HG03196 (cell line): ENCODE results near the gene RASGRP2.

Experiments
- ATAC-seq: cut with Tn5 transposase; IDR thresholded peaks from one replicate; pipeline ENCODE4 v1.9.1; 2021; ENCODE audit not compliant: unreplicated experiment

The RASGRP2 gene

GRCh38 chr11:64771861-64772260 is 27.9 kb upstream of the RASGRP2 start:
- no peak for ATAC-seq

DNA sequence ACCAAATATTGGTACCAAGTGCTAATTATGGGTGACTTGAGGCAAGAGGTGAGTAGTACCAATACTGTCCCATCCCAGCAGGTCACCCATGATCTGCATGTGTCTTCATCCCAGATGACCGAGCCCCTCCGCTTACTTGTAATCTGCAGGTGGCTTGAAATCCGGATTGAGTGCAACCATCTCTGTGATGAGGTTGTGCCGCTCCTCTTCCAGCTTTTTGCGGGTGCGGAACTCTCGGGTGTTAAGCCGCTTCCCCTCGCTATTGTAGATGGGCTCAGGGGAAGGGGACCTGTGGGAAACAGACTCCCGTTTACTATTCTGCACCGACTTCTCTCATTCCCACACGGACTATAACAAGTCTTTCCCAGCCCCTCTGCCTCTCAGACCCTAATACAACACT is 26.2 kb upstream of the RASGRP2 start:
- no peak for ATAC-seq

DNA sequence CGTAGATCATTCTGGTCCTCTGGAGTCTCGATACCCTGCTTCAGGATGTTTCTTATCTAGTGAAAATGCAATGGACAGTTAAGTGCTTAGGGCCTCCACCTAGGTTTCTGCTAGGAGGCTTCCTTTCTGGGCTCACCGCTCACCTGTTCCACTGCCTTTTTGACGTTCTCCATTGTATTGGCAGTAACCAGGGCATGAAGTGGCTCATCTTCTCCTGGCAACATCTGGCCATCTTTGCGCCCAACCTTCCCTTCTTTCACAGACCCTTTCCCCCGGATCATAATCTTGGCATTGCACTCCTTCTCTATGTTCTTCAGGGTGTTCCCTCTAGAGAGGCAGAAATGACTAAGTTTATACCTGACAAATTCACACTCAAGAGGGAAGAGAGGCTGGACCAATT is 25.3 kb upstream of the RASGRP2 start:
- ATAC-seq: no peak

DNA sequence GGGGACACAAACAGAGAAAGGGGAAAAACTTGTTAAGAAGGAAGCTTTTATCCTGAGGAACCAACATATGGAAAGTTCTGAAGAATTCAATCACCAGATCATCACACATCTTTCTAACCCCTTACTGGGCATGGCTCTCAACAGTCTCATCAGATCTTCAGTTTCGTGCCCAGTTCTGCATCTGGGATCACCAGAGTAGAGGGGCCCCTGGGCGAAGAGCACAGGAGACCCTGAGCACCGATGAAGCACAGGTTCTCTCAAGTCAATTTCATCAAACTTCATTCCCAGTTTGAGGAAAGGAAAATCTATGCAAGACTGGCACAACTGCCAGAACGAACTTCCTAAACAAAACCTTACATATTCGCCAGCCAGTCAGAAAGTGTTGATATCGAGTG is 24.4 kb upstream of the RASGRP2 start:
- no peak for ATAC-seq

- ATAC-seq: no peak
Measured at GRCh38 chr11:64767344-64768299, 23.7 kb upstream of the RASGRP2 start.

- ATAC-seq: no peak
Measured at GRCh38 chr11:64766881-64767280, 22.9 kb upstream of the RASGRP2 start.

DNA sequence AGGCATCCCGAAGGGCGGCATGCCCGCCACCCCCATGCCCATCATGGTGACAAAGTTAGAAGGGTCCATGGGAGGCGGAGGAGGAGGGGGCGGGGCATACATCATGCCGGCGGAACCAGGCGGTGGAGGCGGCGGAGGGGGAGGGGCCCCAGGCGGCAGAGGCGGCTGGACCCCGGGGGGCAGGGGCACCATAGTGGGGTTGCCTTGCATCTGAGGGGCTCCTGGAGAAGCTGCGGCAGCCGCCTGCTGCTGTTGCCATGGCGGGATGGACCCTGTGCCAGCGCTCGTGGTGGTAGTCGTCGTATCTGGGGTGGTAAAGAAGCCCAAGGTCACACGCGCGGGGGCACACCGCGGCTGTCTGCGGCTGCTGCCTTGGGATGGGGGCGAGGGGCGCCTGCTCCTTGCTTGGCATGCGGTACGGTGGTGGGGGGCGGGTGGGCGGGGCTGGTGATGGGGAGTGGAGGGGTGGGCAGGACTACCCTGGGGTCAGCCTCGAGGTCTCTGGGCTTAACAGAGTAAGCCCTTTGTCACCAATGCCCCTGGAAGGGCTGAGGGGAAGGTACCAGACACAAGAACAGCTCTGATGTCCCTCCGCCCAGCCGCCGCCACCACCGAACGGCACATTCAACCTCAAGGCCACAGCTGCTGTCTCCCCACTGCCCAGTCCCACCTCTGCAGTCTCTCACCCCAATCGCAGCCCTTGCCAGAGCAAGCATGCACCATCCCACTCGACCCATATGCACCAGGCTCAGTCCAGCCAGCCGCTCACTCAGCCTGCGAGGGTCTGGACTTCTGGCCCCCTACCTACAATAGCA is 22.1 kb upstream of the RASGRP2 start:
- ATAC-seq: no peak

- no peak for ATAC-seq
Measured at GRCh38 chr11:64765291-64765850, 21.4 kb upstream of the RASGRP2 start.

- no peak for ATAC-seq
Measured at GRCh38 chr11:64764753-64765152, 20.8 kb upstream of the RASGRP2 start.

DNA sequence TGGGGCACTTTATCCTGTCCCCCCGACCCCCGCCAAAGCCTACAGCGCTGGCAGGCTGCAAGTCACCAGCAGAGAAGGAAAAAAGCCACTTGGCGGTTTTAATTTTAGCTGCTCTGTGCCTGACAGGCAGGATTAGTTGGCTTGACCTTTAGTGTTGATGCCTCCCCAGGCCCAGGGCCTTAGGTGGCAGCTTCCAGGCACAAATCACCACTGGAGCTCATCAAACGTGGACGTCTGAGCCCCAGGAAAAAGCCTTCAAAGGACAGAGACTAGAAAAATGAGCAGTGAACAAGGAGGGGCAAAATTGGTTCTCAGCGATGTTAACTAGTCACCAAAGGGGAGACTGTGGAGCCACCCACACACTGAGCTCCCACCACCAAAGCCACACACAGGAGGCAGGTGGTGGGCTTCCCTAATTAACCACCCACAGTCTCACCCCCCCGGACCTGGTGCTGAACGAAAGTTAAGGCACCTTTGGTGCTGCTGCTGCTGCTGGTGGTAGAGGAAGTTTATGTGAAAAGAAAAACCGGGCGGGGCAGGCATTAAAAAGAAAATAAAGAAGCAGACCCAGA is 20.2 kb upstream of the RASGRP2 start:
- no peak for ATAC-seq

DNA sequence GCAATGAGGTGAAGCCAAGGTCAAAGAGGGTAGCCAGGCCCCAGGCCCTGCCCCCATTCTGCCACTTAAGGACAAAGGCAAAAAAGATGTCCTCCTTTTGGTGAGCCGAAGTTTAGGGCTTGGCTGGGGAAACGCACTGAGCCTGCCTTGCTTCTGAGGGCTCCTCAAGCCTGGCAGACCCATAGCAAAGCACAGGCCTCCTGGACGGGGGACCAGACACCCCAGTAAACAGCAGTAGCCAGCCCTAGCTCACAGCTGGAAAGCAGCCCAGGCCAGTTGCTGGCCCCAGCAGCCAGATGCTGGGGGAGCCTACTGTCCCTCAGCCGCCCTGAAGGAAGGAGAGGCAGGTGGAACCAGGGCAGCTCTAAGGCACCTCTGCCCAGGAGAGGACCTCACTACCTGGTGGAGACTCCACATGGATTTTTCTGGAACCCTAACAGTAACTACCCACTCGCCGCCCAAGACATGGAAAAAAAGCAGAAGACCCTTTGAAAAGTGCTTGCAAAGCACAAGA is 19.6 kb upstream of the RASGRP2 start:
- no peak for ATAC-seq

DNA sequence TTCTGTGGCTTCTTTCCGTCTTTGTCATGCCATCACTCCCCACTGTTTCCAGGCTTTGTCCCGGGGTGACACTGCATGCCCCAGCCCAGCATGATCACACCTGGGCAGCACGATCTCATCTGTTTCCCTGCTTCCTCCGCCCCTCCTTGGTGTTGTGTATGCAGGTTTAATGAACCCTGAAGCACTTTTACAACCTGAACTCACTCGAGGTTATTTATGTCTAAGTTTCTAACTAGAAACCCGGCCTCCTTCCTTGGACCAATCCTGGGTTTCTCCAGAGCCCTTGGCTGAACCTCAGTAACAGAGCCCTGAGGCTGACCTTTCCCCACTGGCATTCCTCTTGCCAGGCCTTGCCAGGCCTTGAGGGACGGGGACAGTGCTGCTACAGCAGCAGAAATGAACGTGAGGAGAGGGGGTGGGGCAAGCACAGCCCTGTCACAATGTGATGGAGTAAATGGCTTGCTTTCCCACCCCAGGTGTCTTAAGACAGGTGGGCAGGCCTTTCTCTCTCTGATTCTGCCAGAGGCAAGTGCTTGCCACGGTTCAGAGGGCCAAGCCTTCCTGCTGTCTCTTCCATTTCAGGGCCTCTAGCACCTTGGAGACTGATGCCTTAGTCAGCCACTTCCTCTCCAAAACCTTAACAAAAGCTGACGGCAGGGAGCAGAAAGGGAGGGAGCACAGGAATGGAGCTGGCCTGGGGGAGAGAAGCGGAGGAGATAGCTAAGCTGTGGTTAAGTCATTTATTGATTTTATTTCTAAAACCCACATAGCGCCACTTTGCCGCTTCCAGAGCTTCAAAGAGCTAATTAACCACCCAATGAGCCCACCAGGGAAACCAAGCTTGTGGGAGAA is 19.0 kb upstream of the RASGRP2 start:
- ATAC-seq: no peak

- no peak for ATAC-seq
Measured at GRCh38 chr11:64762277-64762673, 18.3 kb upstream of the RASGRP2 start.

- no peak for ATAC-seq
Measured at GRCh38 chr11:64760759-64761420, 16.9 kb upstream of the RASGRP2 start.

DNA sequence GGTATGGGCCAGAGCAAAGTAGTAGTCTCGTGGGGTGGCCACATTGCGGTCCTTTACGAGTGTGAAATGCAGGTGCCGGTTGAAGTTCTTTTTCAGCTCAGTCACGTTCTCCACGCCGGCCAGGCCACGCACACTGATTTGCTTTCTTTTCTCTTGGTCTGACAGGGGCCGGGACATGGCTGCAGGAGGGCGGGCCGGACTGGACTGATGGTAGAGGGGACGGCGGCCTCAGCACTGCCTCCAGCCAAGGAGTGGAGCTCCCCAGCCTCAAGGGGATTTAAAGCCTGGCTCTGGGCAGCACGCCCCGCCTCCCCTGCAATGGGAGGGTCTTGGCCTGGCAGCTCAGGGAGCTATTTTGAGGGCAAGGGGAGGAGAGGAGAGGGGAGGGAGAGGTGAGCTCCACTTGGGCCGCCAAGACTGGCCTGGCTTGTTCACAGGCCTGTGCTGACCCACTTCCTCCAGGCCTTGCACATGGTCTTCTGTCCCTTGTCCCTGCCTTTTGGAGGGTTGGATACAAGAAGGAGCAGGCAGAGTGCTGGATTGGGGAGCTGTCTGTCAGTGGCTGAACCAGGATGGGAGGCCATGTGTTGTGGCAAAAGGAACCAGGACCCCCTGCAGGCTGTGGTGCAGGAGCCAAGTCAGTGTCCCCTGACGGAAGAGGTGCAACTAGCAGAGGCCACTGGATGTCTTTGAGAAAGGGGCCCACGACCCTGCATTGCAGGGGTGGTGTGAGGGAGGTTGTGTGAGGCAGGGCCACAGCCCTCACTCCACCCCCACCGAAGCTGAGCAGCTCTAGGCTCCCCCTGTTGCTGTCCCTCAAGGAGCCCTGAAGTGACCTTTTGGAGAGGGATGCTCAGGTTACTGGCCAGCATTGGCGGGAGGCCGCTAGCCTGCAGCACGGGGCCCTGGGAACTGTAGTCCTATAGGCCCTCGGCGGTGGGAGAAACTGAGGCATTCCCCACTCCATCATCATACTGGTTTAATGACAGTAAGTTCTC is 16.1 kb upstream of the RASGRP2 start, which contains the start of gene PYGM:
Gene PYGM (minus strand): TSS at position 253 of the 998 bp plus-strand sequence. CDS start 76 bp downstream, at position 177.
- ATAC-seq: no peak

GRCh38 chr11:64759131-64759721 is 15.3 kb upstream of the RASGRP2 start:
- ATAC-seq: no peak

GRCh38 chr11:64758330-64759079 is 14.6 kb upstream of the RASGRP2 start:
- ATAC-seq: no peak
